Glutamatergic neuron (in vitro differentiated cells): ENCODE data around the gene PRRX2. TPM values are rescaled to one million over a fixed set of nuclear protein-coding genes. Genes with fewer than 3 reads are reported as not detected.

Experiments used
- DNase-seq: peaks from one replicate; pipeline ENCODE4 v3.0.0; 2022
- H3K27ac Mint-ChIP-seq: one replicate; pipeline ENCODE4 v1.8.0; 2020; ENCODE audit warnings: mild to moderate bottlenecking, mixed read lengths, inconsistent platforms; ENCODE audit not compliant: unreplicated experiment
- H3K27me3 Mint-ChIP-seq: one replicate; pipeline ENCODE4 v1.8.0; 2020; ENCODE audit warnings: mild to moderate bottlenecking, moderate library complexity, mixed read lengths, inconsistent platforms; ENCODE audit not compliant: unreplicated experiment
- H3K36me3 Mint-ChIP-seq: one replicate; pipeline ENCODE4 v1.8.0; 2020; ENCODE audit warnings: mild to moderate bottlenecking, mixed read lengths, inconsistent platforms; ENCODE audit not compliant: unreplicated experiment
- H3K4me1 Mint-ChIP-seq: one replicate; pipeline ENCODE4 v1.8.0; 2020; ENCODE audit warnings: mild to moderate bottlenecking, low read depth, mixed read lengths, inconsistent platforms; ENCODE audit not compliant: unreplicated experiment
- H3K4me3 Mint-ChIP-seq: one replicate; pipeline ENCODE4 v1.8.0; 2020; ENCODE audit warnings: mild to moderate bottlenecking, mixed read lengths, inconsistent platforms; ENCODE audit not compliant: unreplicated experiment
- H3K9me3 Mint-ChIP-seq: one replicate; pipeline ENCODE4 v1.8.0; 2020; ENCODE audit warnings: mild to moderate bottlenecking, moderate library complexity, mixed read lengths, inconsistent platforms; ENCODE audit not compliant: unreplicated experiment
- CTCF ChIP-seq: fragments of 200-600 bp; sonication (generic); IDR thresholded peaks from one replicate; pipeline ENCODE4 v1.5.0; 2021; ENCODE audit not compliant: partially characterized antibody, unreplicated experiment
- total RNA-seq: library from RNA; stranded (reverse); fragmentation: NEBNext Ultra II Directional; extraction: Animal tissue kit (Norgen Biotek cat#: 25700); gene quantifications from one replicate; pipeline ENCODE4 v1.2.1, GENCODE V29; 2021; ENCODE audit not compliant: unreplicated experiment

The PRRX2 gene
- total RNA-seq, 1 donor from 2014 or later, result 2.3 TPM

- H3K9me3 Mint-ChIP-seq, result peaks cover 8% of the 10 kb centered on the region
- H3K36me3 Mint-ChIP-seq, result no peaks in the 10 kb centered on the region
- no peak overlapping the region for H3K27ac Mint-ChIP-seq
- H3K4me1 Mint-ChIP-seq, result peaks cover 10% of the 10 kb centered on the region
- no peak for TF ChIP-seq CTCF
- H3K27me3 Mint-ChIP-seq, result peaks cover 8% of the 10 kb centered on the region
- no peak for DNase-seq
- no peak overlapping the region for H3K4me3 Mint-ChIP-seq
Observed at GRCh38 chr9:129669141-129669718, 3.8 kb downstream of the PRRX2 start.

- no peak for TF ChIP-seq CTCF
- no peak for DNase-seq
- Mint-ChIP-seq H3K4me3 (no peak overlapping the region), H3K27me3 (peaks cover 5% of the 10 kb centered on the region), H3K27ac (no peak overlapping the region), H3K4me1 (peaks cover 13% of the 10 kb centered on the region), H3K36me3 (no peaks in the 10 kb centered on the region), H3K9me3 (peaks cover 10% of the 10 kb centered on the region)
Observed at GRCh38 chr9:129669946-129670345, 4.5 kb downstream of the PRRX2 start.

DNA sequence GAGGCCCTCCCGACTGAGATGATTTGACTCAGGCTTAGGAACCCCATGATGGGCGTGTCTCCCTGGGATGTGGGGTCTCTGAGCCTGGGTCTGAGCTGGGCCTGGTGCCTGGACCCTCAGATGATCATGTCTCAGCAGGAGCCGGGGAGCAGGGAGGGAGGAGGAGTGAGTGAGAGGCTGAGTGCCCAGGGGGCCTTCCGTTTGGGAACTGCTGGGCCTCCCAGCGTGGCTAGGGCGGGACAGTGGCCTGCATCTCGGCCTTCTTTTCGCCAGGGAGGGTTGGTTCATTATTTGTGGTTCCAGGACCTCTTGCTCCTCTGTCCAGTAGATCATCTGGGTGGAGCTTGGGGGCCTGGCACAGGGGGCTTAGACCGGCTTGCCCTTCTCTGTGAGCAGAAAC is 5.6 kb downstream of the PRRX2 start:
- Mint-ChIP-seq H3K9me3 (peaks cover 11% of the 10 kb centered on the region), H3K27me3 (peaks cover 5% of the 10 kb centered on the region), H3K4me3 (no peak overlapping the region), H3K4me1 (peaks cover 16% of the 10 kb centered on the region), H3K27ac (no peak overlapping the region), H3K36me3 (no peaks in the 10 kb centered on the region)
- DNase-seq, result no peak
- TF ChIP-seq CTCF, result no peak

DNA sequence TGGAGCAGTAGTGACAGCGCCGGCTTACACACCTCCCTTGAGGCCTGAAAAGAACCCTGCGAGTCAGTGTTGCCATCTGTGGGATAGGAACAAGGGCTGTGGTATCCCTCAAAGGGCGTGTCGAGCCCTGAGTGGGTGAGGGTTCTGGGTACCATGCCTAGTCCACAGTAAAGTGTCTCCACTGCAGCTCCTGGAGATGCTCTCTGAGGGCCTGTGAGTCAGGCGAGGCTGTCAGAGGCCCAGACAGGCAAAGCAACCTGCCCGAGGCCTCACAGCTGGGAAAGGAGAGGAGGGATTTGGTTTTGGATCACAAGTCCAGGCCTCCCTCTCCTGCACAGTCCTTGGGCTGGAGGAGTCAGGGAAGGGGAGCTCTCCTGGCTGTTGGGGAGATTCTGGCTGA is 6.1 kb downstream of the PRRX2 start:
- TF ChIP-seq CTCF, result no peak
- Mint-ChIP-seq H3K36me3 (no peaks in the 10 kb centered on the region), H3K27me3 (peaks cover 7% of the 10 kb centered on the region), H3K4me3 (no peak overlapping the region), H3K4me1 (peaks cover 20% of the 10 kb centered on the region), H3K9me3 (peaks cover 14% of the 10 kb centered on the region), H3K27ac (no peak overlapping the region)
- no peak for DNase-seq

GRCh38 chr9:129672702-129673101 is 7.3 kb downstream of the PRRX2 start:
- peaks cover 4% of the 10 kb centered on the region for H3K27me3 Mint-ChIP-seq
- peaks cover 29% of the 10 kb centered on the region for H3K4me1 Mint-ChIP-seq
- peaks cover 14% of the 10 kb centered on the region for H3K9me3 Mint-ChIP-seq
- H3K36me3 Mint-ChIP-seq, result no peaks in the 10 kb centered on the region
- H3K4me3 Mint-ChIP-seq, result no peak overlapping the region
- H3K27ac Mint-ChIP-seq, result no peak overlapping the region
- no peak for DNase-seq
- no peak for TF ChIP-seq CTCF
